Measurements from ENCODE around the gene LRRC18.
A peak's percentile ranks its signal among the peaks of the same experiment; 100 is the strongest.

LRRC18 gene

GRCh38 chr10:48939790-48940325 is at the start of gene LRRC18:
TSS of gene LRRC18 (minus strand) at chr10:48939840. CDS start at chr10:48914155, 25,685 bp downstream.
- no peak for DNase-seq (ENCODE audit: low read depth, low spot score)
- Histone ChIP-seq H3K4me3 (ENCODE audit: low read length) (no peak within 1 kb of the TSS), H3K27ac (ENCODE audit: low read length) (no peak within 1 kb of the TSS), H3K9me3 (ENCODE audit: control insufficient read depth, insufficient read depth, low read length) (no peaks in the 10 kb centered on the region), H3K27me3 (ENCODE audit: control insufficient read depth, insufficient read depth, low read length) (no peaks in the 10 kb centered on the region), H3K36me3 (ENCODE audit: control insufficient read depth, insufficient read depth, low read length) (no peaks in the 10 kb centered on the region), H3K4me1 (ENCODE audit: control insufficient read depth, insufficient read depth, low read length) (no peaks in the 10 kb centered on the region)
- WGBS (ENCODE audit: insufficient coverage, insufficient read length): no CpG with 5 or more reads among the region's 2 CpGs

- WGBS (ENCODE audit: insufficient coverage, insufficient read length): no CpG with 5 or more reads among the region's 7 CpGs
Observed at GRCh38 chr10:48985621-48986158, 46.0 kb upstream of the LRRC18 start.

GRCh38 chr10:48983648-48984351 is 44.2 kb upstream of the LRRC18 start:
- Histone ChIP-seq H3K4me3 (ENCODE audit: low read length) (no peak overlapping the region), H3K36me3 (ENCODE audit: control insufficient read depth, insufficient read depth, low read length) (no peaks in the 10 kb centered on the region), H3K27me3 (ENCODE audit: control insufficient read depth, insufficient read depth, low read length) (no peaks in the 10 kb centered on the region), H3K27ac (ENCODE audit: low read length) (no peak overlapping the region), H3K9me3 (ENCODE audit: control insufficient read depth, insufficient read depth, low read length) (no peaks in the 10 kb centered on the region), H3K4me1 (ENCODE audit: control insufficient read depth, insufficient read depth, low read length) (no peaks in the 10 kb centered on the region)
- DNase-seq (ENCODE audit: low read depth, low spot score): no peak
- no CpG with 5 or more reads among the region's 5 CpGs for WGBS (ENCODE audit: insufficient coverage, insufficient read length)

More at GRCh38 chr10:48985621-48986158, 46.0 kb upstream of the LRRC18 start:
- H3K36me3 ChIP-seq (ENCODE audit: control insufficient read depth, insufficient read depth, low read length): no peaks in the 10 kb centered on the region
- H3K9me3 ChIP-seq (ENCODE audit: control insufficient read depth, insufficient read depth, low read length): no peaks in the 10 kb centered on the region
- no peak overlapping the region for H3K27ac ChIP-seq (ENCODE audit: low read length)
- no peak for DNase-seq (ENCODE audit: low read depth, low spot score)
- no peaks in the 10 kb centered on the region for H3K27me3 ChIP-seq (ENCODE audit: control insufficient read depth, insufficient read depth, low read length)
- no peak overlapping the region for H3K4me3 ChIP-seq (ENCODE audit: low read length)
- no peaks in the 10 kb centered on the region for H3K4me1 ChIP-seq (ENCODE audit: control insufficient read depth, insufficient read depth, low read length)

GRCh38 chr10:48982584-48982983 is 42.9 kb upstream of the LRRC18 start:
- H3K4me3 ChIP-seq (ENCODE audit: low read length): no peak overlapping the region
- H3K9me3 ChIP-seq (ENCODE audit: control insufficient read depth, insufficient read depth, low read length): no peaks in the 10 kb centered on the region
- WGBS (ENCODE audit: insufficient coverage, insufficient read length): no CpG with 5 or more reads among the region's 5 CpGs
- no peak overlapping the region for H3K27ac ChIP-seq (ENCODE audit: low read length)
- no peaks in the 10 kb centered on the region for H3K4me1 ChIP-seq (ENCODE audit: control insufficient read depth, insufficient read depth, low read length)
- no peak for DNase-seq (ENCODE audit: low read depth, low spot score)
- H3K27me3 ChIP-seq (ENCODE audit: control insufficient read depth, insufficient read depth, low read length): no peaks in the 10 kb centered on the region
- no peaks in the 10 kb centered on the region for H3K36me3 ChIP-seq (ENCODE audit: control insufficient read depth, insufficient read depth, low read length)

GRCh38 chr10:48981310-48981907 is 41.8 kb upstream of the LRRC18 start:
- Histone ChIP-seq H3K9me3 (ENCODE audit: control insufficient read depth, insufficient read depth, low read length) (no peaks in the 10 kb centered on the region), H3K27ac (ENCODE audit: low read length) (no peak overlapping the region), H3K4me1 (ENCODE audit: control insufficient read depth, insufficient read depth, low read length) (no peaks in the 10 kb centered on the region), H3K27me3 (ENCODE audit: control insufficient read depth, insufficient read depth, low read length) (no peaks in the 10 kb centered on the region), H3K4me3 (ENCODE audit: low read length) (no peak overlapping the region), H3K36me3 (ENCODE audit: control insufficient read depth, insufficient read depth, low read length) (no peaks in the 10 kb centered on the region)
- no peak for DNase-seq (ENCODE audit: low read depth, low spot score)
- no CpG with 5 or more reads among the region's 12 CpGs for WGBS (ENCODE audit: insufficient coverage, insufficient read length)

- Histone ChIP-seq H3K9me3 (ENCODE audit: control insufficient read depth, insufficient read depth, low read length) (no peaks in the 10 kb centered on the region), H3K27ac (ENCODE audit: low read length) (no peak overlapping the region), H3K36me3 (ENCODE audit: control insufficient read depth, insufficient read depth, low read length) (no peaks in the 10 kb centered on the region), H3K4me1 (ENCODE audit: control insufficient read depth, insufficient read depth, low read length) (no peaks in the 10 kb centered on the region), H3K4me3 (ENCODE audit: low read length) (no peak overlapping the region), H3K27me3 (ENCODE audit: control insufficient read depth, insufficient read depth, low read length) (no peaks in the 10 kb centered on the region)
- no peak for DNase-seq (ENCODE audit: low read depth, low spot score)
- WGBS (ENCODE audit: insufficient coverage, insufficient read length): no CpG with 5 or more reads among the region's 5 CpGs
Observed at GRCh38 chr10:48978318-48978717, 38.7 kb upstream of the LRRC18 start.

GRCh38 chr10:48976196-48976595 is 36.6 kb upstream of the LRRC18 start:
- H3K4me3 ChIP-seq (ENCODE audit: low read length): no peak overlapping the region
- no peaks in the 10 kb centered on the region for H3K36me3 ChIP-seq (ENCODE audit: control insufficient read depth, insufficient read depth, low read length)
- H3K27me3 ChIP-seq (ENCODE audit: control insufficient read depth, insufficient read depth, low read length): no peaks in the 10 kb centered on the region
- no peak overlapping the region for H3K27ac ChIP-seq (ENCODE audit: low read length)
- peak; percentile 13 for DNase-seq (ENCODE audit: low read depth, low spot score)
- H3K9me3 ChIP-seq (ENCODE audit: control insufficient read depth, insufficient read depth, low read length): no peaks in the 10 kb centered on the region
- H3K4me1 ChIP-seq (ENCODE audit: control insufficient read depth, insufficient read depth, low read length): no peaks in the 10 kb centered on the region

GRCh38 chr10:48974510-48975156 is 35.0 kb upstream of the LRRC18 start:
- H3K4me3 ChIP-seq (ENCODE audit: low read length): no peak overlapping the region
- H3K27me3 ChIP-seq (ENCODE audit: control insufficient read depth, insufficient read depth, low read length): no peaks in the 10 kb centered on the region
- no peak overlapping the region for H3K27ac ChIP-seq (ENCODE audit: low read length)
- DNase-seq (ENCODE audit: low read depth, low spot score): no peak
- no peaks in the 10 kb centered on the region for H3K36me3 ChIP-seq (ENCODE audit: control insufficient read depth, insufficient read depth, low read length)
- no peaks in the 10 kb centered on the region for H3K9me3 ChIP-seq (ENCODE audit: control insufficient read depth, insufficient read depth, low read length)
- no CpG with 5 or more reads among the region's 12 CpGs for WGBS (ENCODE audit: insufficient coverage, insufficient read length)
- no peaks in the 10 kb centered on the region for H3K4me1 ChIP-seq (ENCODE audit: control insufficient read depth, insufficient read depth, low read length)

GRCh38 chr10:48973065-48973464 is 33.4 kb upstream of the LRRC18 start:
- H3K4me1 ChIP-seq (ENCODE audit: control insufficient read depth, insufficient read depth, low read length): no peaks in the 10 kb centered on the region
- no peaks in the 10 kb centered on the region for H3K27me3 ChIP-seq (ENCODE audit: control insufficient read depth, insufficient read depth, low read length)
- no peak overlapping the region for H3K4me3 ChIP-seq (ENCODE audit: low read length)
- DNase-seq (ENCODE audit: low read depth, low spot score): no peak
- no peaks in the 10 kb centered on the region for H3K9me3 ChIP-seq (ENCODE audit: control insufficient read depth, insufficient read depth, low read length)
- no peaks in the 10 kb centered on the region for H3K36me3 ChIP-seq (ENCODE audit: control insufficient read depth, insufficient read depth, low read length)
- no peak overlapping the region for H3K27ac ChIP-seq (ENCODE audit: low read length)
- WGBS (ENCODE audit: insufficient coverage, insufficient read length): no CpG with 5 or more reads among the region's 5 CpGs

- no peak for DNase-seq (ENCODE audit: low read depth, low spot score)
- H3K4me3 ChIP-seq (ENCODE audit: low read length): no peak overlapping the region
- no peak overlapping the region for H3K27ac ChIP-seq (ENCODE audit: low read length)
- H3K9me3 ChIP-seq (ENCODE audit: control insufficient read depth, insufficient read depth, low read length): no peaks in the 10 kb centered on the region
- no peaks in the 10 kb centered on the region for H3K4me1 ChIP-seq (ENCODE audit: control insufficient read depth, insufficient read depth, low read length)
- no CpG with 5 or more reads among the region's 4 CpGs for WGBS (ENCODE audit: insufficient coverage, insufficient read length)
- no peaks in the 10 kb centered on the region for H3K27me3 ChIP-seq (ENCODE audit: control insufficient read depth, insufficient read depth, low read length)
- no peaks in the 10 kb centered on the region for H3K36me3 ChIP-seq (ENCODE audit: control insufficient read depth, insufficient read depth, low read length)
Observed at GRCh38 chr10:48970654-48971053, 31.0 kb upstream of the LRRC18 start.

All from iPS DF 6.9 (cell line).